HG03103 (cell line): ENCODE results near the gene VSTM4.

Experiments
- ATAC-seq: cut with Tn5 transposase; IDR thresholded peaks from one replicate; pipeline ENCODE4 v1.9.1; 2021; ENCODE audit warnings: low read depth; ENCODE audit not compliant: unreplicated experiment

The VSTM4 gene

GRCh38 chr10:49118430-49119074 lies 3.2 kb upstream of the VSTM4 start:
- ATAC-seq: no peak

DNA sequence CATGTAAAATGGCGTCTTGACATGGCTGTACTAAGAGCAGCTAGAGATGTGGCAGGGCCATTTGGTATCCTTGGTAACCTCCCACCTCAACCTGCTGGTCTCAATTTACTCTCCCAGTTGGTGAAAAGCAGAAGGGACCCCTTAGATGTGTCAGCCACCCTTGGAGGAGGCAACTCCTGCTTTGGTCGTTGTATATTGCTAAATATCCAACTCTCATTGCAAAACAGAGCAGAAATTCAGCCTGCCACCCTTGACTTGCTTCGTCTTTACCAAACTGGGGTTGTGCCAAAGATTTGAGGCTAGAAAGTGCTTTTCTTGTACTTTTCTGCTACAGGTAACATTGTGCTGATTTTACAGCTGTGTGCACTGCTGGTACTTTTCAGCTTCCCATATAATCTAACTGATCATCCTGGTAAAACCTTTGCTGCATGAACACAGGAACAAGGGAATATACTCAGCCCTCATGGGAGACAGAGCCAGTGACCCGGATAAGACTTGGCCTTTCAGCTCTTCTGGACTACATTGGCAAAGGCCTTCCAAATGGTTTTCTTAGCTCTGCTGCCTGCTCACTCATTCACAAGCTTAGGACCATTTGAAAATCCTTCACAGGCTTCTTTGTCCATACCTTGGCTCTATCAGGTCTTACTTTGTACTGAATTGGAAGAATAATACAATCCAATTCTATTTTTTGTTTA lies 2.2 kb upstream of the VSTM4 start:
- ATAC-seq: no peak

DNA sequence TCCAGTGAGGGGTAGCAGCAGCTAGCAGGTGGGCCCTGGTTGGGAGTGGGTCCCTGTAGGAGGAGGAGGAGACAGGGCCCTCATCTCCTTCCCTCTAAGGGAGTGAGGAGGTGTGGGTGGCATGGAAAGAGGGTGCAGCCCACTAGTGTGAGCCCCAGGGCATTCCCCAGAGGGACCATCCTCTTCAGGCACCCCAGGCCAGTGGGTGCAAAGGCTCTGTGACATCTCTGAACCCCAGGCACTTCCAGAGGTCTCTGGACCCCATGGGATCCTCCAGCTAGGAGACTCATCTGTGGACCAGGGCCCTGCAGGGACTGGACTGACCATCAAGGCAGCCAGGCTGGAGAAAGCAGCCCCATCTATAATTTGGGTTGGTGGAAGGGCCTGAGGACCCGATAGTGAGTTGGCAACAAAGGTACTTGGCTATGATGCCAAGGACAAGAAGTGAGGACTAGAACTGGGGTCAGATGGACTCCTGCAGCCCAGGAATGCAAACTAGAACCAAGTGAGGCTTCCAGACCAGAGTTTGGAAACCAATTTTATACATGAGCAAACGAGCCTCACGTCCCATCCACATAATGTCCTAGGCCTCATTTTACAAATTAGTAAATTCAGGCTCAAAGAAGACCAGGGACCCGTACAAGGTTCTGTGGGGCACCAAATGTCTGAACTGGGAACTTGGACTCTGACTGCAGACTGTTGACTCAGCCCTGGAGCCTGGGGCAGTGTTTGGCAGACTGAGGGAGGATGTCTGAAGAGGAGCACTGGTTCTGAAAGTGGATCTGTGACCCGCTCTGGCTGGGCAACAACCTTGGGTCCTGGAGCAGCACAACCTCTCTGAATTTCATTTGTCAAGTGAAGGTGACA lies 1.4 kb upstream of the VSTM4 start:
- ATAC-seq: no peak

GRCh38 chr10:49115796-49116508 lies 630 bp upstream of the VSTM4 start:
- no peak for ATAC-seq

DNA sequence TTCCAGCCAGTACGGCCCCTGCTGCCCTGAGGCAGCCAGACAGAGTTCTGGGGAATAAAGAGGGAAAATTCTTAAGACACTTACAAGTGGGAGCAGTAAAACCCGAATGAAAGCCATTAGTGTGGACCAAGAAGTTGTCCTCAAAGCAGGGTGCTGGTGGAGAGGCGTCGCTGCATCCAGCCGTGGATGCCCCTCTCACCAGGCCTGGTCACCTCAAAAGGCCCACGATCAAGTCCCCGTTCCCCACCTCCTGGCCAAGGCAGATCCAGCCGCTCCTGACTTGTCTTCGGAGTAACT lies 656 bp downstream of the VSTM4 start:
- ATAC-seq: no peak

- no peak for ATAC-seq
Observed at GRCh38 chr10:49113741-49114141, 1.6 kb downstream of the VSTM4 start.

GRCh38 chr10:49112851-49113250 lies 2.5 kb downstream of the VSTM4 start:
- no peak for ATAC-seq

DNA sequence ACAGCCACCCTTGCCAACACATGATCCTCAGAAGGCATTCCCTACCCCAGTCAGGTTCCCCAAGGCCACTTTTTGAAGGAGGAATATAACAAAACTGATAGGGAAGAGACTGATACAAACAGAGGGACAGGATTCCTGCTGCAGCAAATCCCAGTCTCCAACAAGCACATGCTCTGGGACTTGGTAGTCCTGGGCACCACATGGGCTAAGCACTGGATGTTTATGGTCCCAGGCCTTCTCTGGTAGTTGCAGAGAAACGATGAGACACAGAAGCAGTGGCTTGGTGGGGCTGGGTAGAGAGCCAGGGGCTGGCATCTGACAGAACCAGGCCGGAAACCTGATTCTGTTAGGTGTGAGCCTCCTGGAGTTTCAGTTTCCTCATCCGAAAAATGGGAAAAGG lies 3.2 kb downstream of the VSTM4 start:
- no peak for ATAC-seq

GRCh38 chr10:49111320-49111698 lies 4.0 kb downstream of the VSTM4 start:
- no peak for ATAC-seq

DNA sequence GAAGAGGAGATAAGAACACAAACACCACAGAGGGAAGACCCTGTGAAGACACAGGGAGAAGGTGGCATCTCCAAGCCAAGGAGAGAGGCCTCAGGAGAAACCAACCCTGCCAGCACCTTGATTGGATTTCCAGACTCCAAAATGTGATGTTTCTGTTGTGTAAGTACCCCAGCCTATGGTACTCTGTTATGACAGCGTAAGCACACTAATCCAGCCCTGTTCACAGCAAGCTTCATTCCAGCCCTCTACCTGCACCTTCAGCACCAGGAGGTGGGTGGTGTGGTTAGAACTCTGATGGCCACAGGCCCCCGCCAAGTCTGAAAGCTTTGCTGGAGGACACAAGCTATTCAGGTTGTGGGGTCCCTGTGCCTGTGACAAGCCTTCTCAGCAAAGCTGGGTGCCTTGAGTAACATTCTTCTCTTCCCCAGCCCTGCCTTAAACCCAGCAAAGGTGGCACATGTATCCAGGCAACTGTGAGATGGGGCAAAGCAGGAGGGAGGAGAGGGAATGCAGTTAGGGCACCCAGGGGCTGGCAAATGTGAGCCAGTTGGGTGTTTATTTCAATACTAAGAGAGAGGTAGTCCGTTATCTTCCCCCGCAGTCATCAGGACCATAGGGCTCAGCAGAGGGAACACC lies 4.5 kb downstream of the VSTM4 start:
- no peak for ATAC-seq

- no peak for ATAC-seq
Observed at GRCh38 chr10:49109669-49110340, 5.5 kb downstream of the VSTM4 start.

DNA sequence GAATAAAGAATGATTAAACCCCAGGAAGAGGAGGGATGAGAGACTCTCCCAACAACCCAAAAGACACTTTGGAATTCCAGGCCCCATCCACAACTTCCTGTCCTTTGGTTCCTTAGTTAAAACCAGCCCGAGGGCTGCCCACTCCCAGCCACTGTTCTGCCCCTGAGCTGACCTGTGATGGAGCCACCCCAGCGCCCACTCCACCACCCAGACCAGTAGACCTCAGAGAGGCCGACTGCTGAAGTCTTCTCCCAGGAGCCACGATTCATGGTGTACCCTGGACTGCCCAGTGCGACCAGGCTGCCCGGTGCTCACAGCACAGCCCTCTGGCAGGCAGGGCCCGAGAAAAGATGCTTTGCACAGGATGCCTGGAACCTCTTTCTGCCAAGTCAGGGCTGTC lies 6.7 kb downstream of the VSTM4 start:
- no peak for ATAC-seq

DNA sequence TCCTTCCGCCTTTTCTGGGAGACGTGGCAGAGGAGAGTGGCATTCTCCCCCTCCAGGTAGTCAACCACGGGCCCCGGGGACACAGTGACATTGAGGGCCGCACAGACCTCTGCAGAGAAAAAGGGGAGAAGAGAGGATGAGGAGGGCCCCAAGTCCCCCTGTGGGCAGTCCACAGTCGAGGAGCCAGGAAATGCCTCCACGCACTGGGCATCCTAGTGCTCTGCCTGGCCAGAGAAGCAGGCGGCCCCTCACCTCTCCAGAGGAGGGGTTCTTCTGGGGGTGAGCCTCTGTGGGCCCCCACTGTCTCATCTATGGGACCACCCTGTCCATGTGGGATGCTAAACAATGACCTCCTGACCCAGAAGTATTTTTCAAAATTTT lies 7.4 kb downstream of the VSTM4 start:
- no peak for ATAC-seq

DNA sequence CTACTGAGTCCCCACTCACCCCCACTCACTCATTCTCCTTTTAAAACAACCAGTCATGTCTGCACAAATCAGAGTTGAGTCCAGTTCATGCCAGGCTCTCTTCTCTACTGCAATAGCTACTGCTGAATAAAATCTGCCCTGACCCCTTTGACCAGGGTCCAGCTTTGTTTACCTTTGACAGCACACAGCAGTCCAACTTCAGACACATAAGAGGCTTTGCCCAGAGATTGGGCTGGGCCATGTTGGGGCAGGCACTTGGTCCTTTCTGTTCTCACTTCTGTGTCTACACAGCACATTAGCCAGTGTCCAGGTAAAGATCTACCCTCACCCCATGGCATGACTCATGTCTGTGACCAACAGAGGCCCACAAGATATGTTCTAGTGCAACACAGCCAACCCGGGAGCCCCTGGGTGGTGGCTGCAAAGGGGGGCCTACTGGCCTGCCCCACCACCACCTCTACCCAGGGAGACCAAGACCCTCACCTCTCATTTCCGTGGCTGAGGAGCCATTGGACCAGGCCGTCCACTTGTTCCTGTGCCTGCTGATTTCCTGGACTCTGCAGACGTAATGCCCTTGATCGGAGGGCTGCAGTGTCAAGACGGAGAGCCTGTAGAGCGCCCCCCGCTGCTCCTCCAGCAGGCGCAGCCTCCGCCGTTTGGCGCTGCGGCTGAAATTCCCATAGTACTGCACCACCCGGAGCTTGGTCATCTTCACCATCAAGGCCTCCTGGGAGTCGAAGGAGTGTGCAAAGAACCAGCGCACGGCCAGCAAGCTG lies 8.0 kb downstream of the VSTM4 start:
- ATAC-seq: no peak

GRCh38 chr10:49106451-49106850 lies 8.9 kb downstream of the VSTM4 start:
- no peak for ATAC-seq

DNA sequence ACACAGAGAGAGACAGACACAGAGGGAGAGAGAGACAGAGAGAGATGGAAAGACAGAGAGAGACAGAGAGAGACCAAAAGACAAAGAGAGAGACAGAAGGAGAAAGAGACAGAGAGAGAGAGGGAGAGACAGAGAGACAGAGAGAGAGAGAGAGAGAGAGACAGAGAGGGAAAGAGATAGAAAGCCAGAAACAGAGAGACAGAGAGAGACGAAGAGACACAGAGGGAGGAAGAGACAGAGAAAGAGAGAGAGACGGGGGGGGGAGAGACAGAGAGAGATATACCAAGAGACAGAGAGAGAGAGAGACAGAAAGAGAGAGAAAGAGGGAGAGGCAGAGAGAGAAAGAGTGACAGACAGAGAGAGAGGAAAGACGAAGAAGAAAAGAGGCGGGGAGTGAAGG lies 10.2 kb downstream of the VSTM4 start:
- ATAC-seq: no peak

DNA sequence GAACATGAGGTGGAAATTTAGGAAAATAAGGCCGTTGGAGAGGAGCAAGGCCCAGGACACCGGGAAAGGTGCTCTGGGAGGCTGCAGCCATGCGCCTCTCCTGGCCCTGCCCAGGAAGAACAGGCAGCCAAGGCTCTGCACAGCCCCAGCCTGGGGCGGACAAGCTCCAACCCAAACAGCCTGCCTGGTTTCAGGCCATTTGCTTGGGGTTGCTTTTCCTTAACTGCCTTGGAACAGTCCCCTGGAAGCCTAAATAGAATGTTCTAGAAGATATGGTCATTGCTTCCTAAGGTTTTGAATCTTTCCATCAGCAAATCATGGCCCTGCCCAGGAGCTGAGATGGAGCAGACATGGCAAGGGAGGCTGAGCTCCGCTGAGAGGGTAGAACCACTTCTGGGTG lies 11.0 kb downstream of the VSTM4 start:
- no peak for ATAC-seq

DNA sequence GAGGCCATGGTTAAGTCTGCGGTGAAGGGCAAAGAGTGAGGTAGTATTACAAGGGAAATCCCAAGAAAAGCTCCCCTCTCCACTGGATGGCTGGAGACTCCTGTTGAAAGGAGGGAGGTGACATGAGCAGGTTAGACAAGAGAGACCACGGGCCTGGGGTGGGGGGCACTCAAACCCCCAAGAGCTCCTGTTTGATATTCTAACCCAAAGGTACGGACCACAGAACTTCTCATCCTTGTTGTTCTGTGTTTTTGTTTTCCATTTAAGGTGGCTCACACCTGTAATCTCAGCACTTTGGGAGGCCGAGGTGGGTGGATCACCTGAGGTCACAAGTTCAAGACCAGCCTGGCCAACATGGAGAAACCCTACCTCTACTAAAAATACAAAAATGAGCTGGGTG lies 11.6 kb downstream of the VSTM4 start:
- no peak for ATAC-seq

GRCh38 chr10:49099046-49099445 lies 16.3 kb downstream of the VSTM4 start:
- ATAC-seq: no peak
